Ovary (tissue), 9 donors: Measurements from ENCODE around the gene HES4. TPM values are rescaled to one million over a fixed set of nuclear protein-coding genes. Genes with fewer than 3 reads are reported as not detected.

ENCODE experiments used
- DNase-seq, 5 donors: peaks; one replicate each; pipeline ENCODE4 v3.0.0-alpha.2; 2019 to 2020
- H3K27ac ChIP-seq, 2 donors: fragments of 200-600 bp; one replicate each; pipeline versions ENCODE4 v1.5.1 to v1.8.0; 2019 to 2022
- H3K27me3 ChIP-seq: fragments of 200-600 bp; one replicate; pipeline ENCODE4 v1.8.0; 2022
- H3K36me3 ChIP-seq: fragments of 200-600 bp; sonication (generic); one replicate; pipeline ENCODE4 v1.5.1; 2019
- H3K4me1 ChIP-seq: one replicate; pipeline ENCODE4 v1.8.1; 2013; ENCODE audit warnings: mild to moderate bottlenecking, moderate library complexity; ENCODE audit not compliant: insufficient read depth
- H3K4me3 ChIP-seq: fragments of 200-600 bp; sonication (generic); one replicate; pipeline ENCODE4 v1.5.1; 2017
- H3K9me3 ChIP-seq, 2 donors: fragments of 200-600 bp in 1 of 2; sonication (generic) in 1 of 2; one replicate each; pipeline versions ENCODE4 v1.5.1 to v1.8.1; 2013 to 2019; ENCODE audit warnings: mild to moderate bottlenecking in 1 of 2, moderate library complexity in 1 of 2
- EP300 ChIP-seq: sonication (generic); formaldehyde crosslinking; IDR thresholded peaks from one replicate; pipeline ENCODE4 v1.6.1; 2017; ENCODE audit warnings: antibody characterized with exemption
- POLR2A ChIP-seq: fragments of 450-650 bp; IDR thresholded peaks from one replicate; pipeline ENCODE4 v1.6.1; 2017; ENCODE audit warnings: antibody characterized with exemption, mild to moderate bottlenecking, moderate library complexity
- WGBS, 3 donors: extraction: QIAGEN DNeasy Blood & Tissue Kit in 1 of 3; methylation state at CpG; one replicate each; pipeline versions ENCODE4 v1.1.5 to v1.1.7; 2013 to 2017; 5-methylcytosine and 5-hydroxymethylcytosine counted together
- intact Hi-C, 4 donors: fragments of 100-400 bp; cut with DNase I; formaldehyde crosslinking; loops; one replicate each; pipeline versions ENCODE4 v1.11.0 to v1.15.1; 2022 to 2023
- polyA plus RNA-seq, 2 donors: library from polyadenylated mRNA; stranded (reverse); fragments of 200-250 nt in 1 of 2; fragments of 350-450 nt in 1 of 2; fragmentation: Illumina TruSeq in 1 of 2; extraction: RNeasy Lipid Tissue Mini Kit (QIAGEN cat#74804) in 1 of 2; gene quantifications; one replicate each; pipeline ENCODE4 v1.2.3, GENCODE V29; 2013 to 2014
- total RNA-seq, 7 donors: library from RNA; depleted of rRNA in 2 of 7; stranded (reverse); fragments of >200 nt in 2 of 7; fragmentation: NEBNext Ultra II Directional in 3 of 7; extraction: Animal tissue kit (Norgen Biotek cat#: 25700) in 3 of 7; gene quantifications; one replicate each; pipeline versions ENCODE4 v1.1.0 to v1.2.4, GENCODE V29; 2016 to 2023
- TF ChIP-seq, protein P1 (sequence below), 3 donors: fragments of 450-650 bp in 2 of 3; fragments of 200-600 bp in 1 of 3; IDR thresholded peaks; one replicate each; pipeline versions ENCODE4 v1.5.1 to v1.8.0; 2016 to 2022; ENCODE audit warnings: antibody characterized with exemption in 3 of 3, mild to moderate bottlenecking in 1 of 3
- donor health status: DM: no; HTN: no; CAD: no; lungs with moderate emphysema.
- donor health status: DM: no; HTN: no; CAD: no.
- donor health status: Bipolar disorder and iron deficiency.
- donor health status: DM: yes; HTN: yes; CAD: no.
- donor health status: DM: no; HTN: no; CAD: no.
- donor health status: DM: yes; HTN: yes; CAD: no.

The HES4 gene
- total and polyA plus RNA-seq, 9 donors: 4.5 to 76.2 (median 7.3) TPM; not detected in 1

DNA sequence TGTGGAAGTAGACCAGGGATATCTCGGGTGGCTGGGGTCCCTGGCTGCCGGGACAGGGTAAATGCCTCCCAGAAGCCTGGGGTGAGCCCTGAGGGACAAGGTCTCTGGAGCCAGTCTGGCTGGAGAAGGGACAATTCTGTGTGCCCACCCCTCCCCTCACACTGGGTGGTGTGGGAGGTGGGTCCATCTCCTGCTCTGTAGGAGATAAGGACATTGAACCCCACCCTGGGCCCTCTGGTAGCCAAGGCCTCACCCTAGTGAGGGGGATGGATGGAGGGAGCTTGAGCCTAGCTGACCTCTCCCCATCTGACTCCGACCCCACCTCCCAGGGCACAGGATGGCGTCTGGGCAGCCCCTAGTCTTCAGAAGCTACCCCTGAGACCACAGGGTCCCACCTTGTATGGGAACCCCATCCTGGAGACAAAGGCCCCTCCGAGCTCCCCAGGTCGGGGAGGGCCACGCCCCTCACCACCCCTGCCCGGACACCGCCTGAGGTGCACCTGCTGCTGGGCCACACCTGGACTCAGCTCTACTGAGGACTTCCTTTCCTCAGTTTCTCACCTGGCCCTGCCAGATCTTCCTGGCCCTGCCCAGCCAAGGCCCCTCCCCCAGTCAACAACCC is 24.4 kb upstream of the HES4 start:
- H3K27ac ChIP-seq: no peak overlapping the region
- H3K36me3 ChIP-seq: no peaks in the 10 kb centered on the region
- H3K4me3 ChIP-seq: no peak overlapping the region
- TF ChIP-seq EP300 (no peak), POLR2A (no peak)
- TF ChIP-seq, protein P1, sequence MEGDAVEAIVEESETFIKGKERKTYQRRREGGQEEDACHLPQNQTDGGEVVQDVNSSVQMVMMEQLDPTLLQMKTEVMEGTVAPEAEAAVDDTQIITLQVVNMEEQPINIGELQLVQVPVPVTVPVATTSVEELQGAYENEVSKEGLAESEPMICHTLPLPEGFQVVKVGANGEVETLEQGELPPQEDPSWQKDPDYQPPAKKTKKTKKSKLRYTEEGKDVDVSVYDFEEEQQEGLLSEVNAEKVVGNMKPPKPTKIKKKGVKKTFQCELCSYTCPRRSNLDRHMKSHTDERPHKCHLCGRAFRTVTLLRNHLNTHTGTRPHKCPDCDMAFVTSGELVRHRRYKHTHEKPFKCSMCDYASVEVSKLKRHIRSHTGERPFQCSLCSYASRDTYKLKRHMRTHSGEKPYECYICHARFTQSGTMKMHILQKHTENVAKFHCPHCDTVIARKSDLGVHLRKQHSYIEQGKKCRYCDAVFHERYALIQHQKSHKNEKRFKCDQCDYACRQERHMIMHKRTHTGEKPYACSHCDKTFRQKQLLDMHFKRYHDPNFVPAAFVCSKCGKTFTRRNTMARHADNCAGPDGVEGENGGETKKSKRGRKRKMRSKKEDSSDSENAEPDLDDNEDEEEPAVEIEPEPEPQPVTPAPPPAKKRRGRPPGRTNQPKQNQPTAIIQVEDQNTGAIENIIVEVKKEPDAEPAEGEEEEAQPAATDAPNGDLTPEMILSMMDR (IDR thresholded peaks at IDR 0.05): no peak
- H3K9me3 ChIP-seq: no peaks in the 10 kb centered on the region
- intact Hi-C loops: loop anchor here in 1 of 4 donors (10.0 kb wide), 1 partner anchor 211 kb away; the partner anchor contains the start of genes B3GALT6 and SDF4
- H3K4me1 ChIP-seq: no peaks in the 10 kb centered on the region
- 83 to 90% (median 84%) methylated on average over 9 of the region's 9 CpGs for WGBS, 3 donors
- no peak for DNase-seq
- no peaks in the 10 kb centered on the region for H3K27me3 ChIP-seq

DNA sequence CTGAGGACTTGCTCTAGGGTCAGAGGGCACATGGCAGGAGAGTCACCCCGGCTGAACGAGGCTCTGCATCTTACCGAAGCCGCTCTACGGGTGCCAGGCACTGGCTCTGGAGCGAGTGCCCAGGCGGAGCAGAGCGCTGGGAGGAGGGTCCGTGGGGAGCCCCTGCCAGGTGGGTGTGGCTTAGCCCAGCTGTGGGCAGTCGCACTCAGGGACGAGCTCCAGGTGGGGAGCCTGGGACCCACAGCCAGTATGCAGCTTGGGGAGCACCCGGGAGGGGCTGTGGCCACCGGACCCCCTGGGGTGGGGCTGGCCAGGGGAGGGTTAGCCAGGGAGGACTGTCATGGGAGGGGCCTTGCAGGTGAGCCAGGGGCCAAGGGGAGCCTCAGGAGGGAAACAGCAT is 23.8 kb upstream of the HES4 start:
- no peaks in the 10 kb centered on the region for H3K4me1 ChIP-seq
- 71 to 85% (median 76%) methylated on average over 13 of the region's 13 CpGs for WGBS, 3 donors
- no peak for DNase-seq

DNA sequence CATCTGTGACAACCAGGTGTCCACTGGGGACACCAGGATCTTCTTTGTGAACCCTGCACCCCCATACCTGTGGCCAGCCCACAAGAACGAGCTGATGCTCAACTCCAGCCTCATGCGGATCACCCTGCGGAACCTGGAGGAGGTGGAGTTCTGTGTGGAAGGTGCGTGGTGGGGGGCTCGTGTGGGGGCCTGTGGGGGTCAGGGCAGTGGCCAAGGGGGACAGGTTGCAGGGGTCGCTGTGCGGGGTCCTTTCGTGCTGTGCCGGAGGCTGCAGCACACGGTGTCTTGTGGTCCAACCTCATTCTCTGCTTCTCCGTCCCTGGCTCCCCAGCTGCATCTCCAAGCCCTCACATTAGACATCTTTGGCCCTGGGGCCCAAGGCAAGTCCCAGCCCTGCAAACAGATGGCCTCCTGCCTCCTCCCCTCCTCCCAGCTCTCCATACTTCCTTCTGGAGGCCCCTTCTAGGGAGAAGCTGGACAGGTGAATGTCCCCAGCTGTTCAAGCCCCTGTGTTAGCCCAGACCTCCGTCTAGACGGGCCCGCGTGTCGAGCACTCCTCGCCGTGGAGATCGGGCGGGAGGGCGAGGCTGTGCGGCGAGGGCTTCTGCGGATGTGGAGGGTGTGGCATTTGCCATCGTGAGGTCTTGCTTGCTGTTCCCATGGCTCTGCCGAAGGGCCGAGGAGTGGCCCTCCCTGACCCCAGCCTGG is 22.6 kb upstream of the HES4 start:
- WGBS, 3 donors: 89 to 92% (median 90%) methylated on average over 27 of the region's 27 CpGs
- H3K27ac ChIP-seq: no peak overlapping the region
- intact Hi-C loops: loop anchor here in 1 of 4 donors (10.0 kb wide), 1 partner anchor 212 kb away; the partner anchor contains the start of genes B3GALT6 and SDF4
- H3K4me3 ChIP-seq: no peak overlapping the region
- no peaks in the 10 kb centered on the region for H3K9me3 ChIP-seq
- TF ChIP-seq POLR2A (no peak), EP300 (no peak)
- TF ChIP-seq, protein P1 (IDR thresholded peaks at IDR 0.05): no peak
- no peak for DNase-seq
- no peaks in the 10 kb centered on the region for H3K27me3 ChIP-seq
- H3K36me3 ChIP-seq: no peaks in the 10 kb centered on the region
- no peaks in the 10 kb centered on the region for H3K4me1 ChIP-seq

More for the DNA sequence above, 23.8 kb upstream of the HES4 start:
- Histone ChIP-seq H3K27me3 (no peaks in the 10 kb centered on the region), H3K9me3 (no peaks in the 10 kb centered on the region), H3K27ac (no peak overlapping the region), H3K4me3 (no peak overlapping the region), H3K36me3 (no peaks in the 10 kb centered on the region)
- intact Hi-C loops: loop anchor here in 1 of 4 donors (10.0 kb wide), 1 partner anchor 211 kb away; the partner anchor contains the start of genes B3GALT6 and SDF4
- TF ChIP-seq, protein P1 (IDR thresholded peaks at IDR 0.05): no peak
- TF ChIP-seq EP300 (no peak), POLR2A (no peak)

DNA sequence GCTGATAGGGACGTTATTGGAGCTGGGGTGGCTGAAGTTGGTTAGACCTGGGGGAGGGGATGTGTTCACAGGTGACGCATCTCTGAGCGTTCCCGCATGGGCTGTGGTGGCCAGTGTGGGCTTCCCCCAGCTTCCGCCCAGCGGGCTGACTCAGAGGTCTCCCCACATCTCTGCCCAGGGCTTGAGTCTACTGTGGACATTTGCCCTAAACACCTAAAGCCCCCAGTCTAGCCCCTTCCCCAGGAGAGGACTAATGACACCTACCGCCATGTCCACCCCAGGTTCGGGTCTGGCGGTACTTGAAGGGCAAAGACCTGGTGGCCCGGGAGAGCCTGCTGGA is 22.0 kb upstream of the HES4 start:
- H3K9me3 ChIP-seq: no peaks in the 10 kb centered on the region
- TF ChIP-seq EP300: no peak
- TF ChIP-seq, protein P1 (IDR thresholded peaks at IDR 0.05): no peak
- no peak for TF ChIP-seq POLR2A
- intact Hi-C loops: loop anchor here in 1 of 4 donors (10.0 kb wide), 1 partner anchor 213 kb away; the partner anchor contains the start of genes B3GALT6 and SDF4
- no peak overlapping the region for H3K27ac ChIP-seq
- WGBS, 3 donors: 91 to 95% (median 95%) methylated on average over 10 of the region's 10 CpGs
- H3K4me3 ChIP-seq: no peak overlapping the region
- no peaks in the 10 kb centered on the region for H3K4me1 ChIP-seq
- no peaks in the 10 kb centered on the region for H3K27me3 ChIP-seq
- no peaks in the 10 kb centered on the region for H3K36me3 ChIP-seq
- DNase-seq: no peak
